AG08396 (cell line): ENCODE data around the gene HSPA14.
A peak's percentile ranks its signal among the peaks of the same experiment; 100 is the strongest.
"Not testable (repeated sequence)": the region's sequence is repeated elsewhere in the genome, so short reads cannot be mapped to it uniquely, and the experiment has no call there.

Experiments used
- DNase-seq: peaks from one replicate; pipeline ENCODE4 v3.0.0; 2012; ENCODE audit warnings: low spot score, mixed read lengths

HSPA14 gene

DNA sequence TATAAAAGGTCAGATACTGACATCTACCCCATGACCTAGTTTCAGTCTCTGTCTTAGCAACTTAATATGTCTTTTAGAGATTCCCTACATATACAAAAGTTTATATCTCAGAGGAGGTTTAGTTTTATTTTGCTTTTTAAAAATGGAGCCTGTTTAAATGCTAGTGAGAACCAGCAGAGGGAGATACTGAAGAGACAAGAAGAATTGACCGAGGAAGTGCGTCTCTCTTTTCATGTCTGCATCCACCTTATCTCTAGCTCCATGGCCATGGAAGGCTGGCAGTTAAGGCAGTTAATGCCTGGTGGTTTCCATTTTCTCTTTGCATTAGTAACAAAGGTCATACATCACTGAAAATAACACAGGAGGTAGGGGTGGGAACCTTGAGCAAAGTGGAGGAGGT is 51.2 kb downstream of the HSPA14 start:
- peak; percentile 12 for DNase-seq

DNA sequence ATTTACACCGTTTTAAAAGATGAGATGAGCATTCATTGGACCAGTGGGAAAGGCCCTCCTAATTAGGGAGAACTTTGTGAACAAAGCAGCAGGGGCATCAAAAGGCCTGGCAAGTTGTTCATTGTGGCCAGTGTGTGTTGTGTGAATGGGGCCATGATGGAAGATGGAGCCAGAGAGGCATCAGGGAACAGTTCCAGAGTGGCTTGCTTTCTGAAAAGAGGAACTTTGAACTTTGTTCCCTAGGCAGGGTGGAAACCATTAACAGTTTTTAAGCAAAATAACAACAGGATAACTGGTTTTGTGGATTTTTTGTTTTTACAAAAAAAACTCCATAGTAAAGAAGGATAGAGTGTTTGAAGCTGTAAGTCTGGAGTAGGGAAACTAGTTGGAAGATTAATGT is 53.0 kb downstream of the HSPA14 start:
- no peak for DNase-seq

DNA sequence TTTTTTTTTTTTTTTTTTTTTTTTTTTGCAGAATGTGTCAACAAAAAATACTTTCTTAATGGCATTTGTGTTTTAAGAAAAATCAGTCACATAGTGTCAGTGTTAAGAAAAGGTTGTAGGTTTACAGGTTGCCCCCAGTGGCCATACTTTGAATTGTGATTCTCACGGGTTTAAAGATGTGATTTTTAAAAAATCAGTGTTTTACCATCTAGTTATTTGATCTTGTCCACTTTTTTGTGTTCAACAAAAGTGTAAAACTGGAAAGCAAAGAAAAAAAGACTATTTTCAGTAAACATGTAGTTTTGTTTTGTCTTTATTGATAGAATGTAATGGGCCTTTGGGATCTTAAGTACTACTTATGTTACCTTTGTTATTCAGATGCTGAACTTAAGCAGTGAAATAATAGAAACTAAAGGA is 66.2 kb downstream of the HSPA14 start:
- peak; percentile 36 for DNase-seq

DNA sequence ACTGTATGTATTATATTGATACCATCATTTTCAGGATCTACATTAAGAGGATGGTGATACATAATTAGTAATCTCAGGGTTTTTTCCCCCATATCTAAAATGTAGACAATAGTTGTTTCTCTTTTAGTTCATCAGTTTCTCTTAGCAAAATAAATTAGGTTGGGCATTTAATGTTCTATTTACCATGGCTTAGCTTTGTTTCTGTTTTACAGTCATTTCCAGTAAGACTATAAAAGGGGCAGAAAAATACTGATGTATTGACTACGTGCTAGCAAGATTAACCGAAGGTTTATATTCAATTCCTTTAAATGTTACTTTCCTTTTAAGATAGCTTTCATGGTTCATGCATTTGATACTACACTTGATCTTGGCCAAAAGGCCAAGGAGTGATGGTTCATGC is 66.8 kb downstream of the HSPA14 start:
- no peak for DNase-seq

DNA sequence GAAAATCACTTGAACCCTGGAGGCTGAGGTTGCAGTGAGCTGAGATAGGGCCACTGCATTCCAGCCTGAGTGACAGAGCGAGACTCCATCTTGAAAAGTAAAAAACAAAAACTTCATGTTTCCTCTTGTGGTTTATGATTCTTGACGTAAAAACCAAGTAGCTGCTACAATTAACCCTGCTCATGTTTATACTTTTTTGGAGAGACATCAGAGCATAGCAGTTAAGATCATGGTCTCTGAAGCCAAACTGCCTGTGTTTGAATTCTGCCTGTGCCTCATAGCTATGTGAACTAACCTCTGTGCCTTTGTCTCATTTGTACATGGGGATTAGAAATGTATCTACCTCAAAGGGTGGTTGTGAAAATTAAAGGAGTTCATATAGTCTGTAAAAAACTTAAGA is 67.8 kb downstream of the HSPA14 start:
- DNase-seq, result no peak

DNA sequence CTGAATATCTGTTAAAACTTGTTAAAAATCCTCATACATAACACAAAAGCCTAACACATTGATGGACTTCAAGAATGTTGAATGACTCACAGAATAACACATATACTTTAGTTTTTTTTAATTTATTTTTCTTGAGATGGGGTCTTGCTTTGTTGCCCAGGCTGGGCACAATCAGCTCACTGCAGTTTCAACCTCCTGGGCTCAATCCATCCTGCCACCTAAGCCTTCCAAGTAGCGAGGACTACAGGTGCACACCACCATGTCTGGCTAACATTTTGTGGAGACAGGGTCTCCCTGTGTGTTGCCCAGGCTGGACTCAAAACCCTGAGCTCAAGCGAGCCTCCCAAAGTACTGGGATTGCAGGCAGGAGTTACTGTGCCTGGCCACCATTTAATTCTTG is 68.7 kb downstream of the HSPA14 start:
- no peak for DNase-seq

DNA sequence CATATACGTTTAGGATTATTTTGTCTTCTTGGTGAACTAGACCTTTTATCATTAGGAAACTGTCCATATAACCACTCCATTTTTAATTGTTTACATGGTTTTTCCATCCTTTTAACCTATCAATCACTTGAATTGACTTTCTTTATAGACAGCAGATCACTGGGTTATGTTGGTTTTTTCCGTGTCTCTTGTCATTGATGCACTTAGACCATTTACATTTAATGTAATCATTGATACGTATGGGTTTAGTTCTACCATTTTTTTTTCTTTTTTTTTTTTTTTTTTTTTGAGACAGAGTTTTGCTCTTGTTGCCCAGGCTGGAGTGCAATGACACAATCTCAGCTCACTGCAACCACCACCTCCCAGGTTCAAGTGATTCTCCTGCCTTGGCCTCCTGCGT is 69.5 kb downstream of the HSPA14 start:
- not testable (repeated sequence) for DNase-seq

DNA sequence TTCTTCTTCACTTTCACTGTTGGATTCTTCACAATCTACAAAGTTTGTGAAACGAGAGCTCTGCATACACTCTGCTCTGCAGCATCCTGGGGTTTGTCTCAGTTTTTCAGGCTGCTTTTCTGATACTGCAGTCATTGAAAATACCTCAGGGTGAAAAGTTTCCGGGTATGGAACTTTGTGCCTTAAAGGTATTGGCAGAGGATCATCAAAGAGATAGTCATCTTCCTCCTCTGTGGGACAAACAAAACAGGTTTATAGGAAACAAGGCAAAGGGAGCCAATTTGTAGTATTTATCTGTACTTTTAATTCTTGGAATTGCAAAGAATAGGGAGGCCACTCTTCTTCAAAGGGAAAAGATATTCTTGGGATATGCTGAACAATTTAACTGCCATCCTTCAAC is 71.0 kb downstream of the HSPA14 start:
- DNase-seq, result no peak

DNA sequence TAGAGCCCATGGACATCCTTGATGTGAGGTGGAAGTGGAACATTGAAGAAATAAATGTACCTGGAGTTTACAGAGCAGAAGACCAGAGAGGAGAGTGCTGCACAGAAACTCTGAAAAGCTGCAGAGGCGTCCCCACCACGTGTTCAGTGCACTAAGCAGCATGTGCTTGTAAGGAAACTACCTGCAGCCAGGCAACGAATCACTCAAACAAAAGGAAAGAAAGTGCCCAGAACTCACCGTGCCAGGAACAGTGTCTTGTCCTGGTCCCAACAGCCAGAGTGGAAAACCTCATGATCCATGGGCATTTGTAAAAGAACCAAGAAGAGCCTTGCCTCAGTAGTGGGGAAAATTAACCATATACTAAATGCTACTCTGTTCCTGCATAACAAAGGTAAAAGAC is 72.8 kb downstream of the HSPA14 start:
- no peak for DNase-seq

DNA sequence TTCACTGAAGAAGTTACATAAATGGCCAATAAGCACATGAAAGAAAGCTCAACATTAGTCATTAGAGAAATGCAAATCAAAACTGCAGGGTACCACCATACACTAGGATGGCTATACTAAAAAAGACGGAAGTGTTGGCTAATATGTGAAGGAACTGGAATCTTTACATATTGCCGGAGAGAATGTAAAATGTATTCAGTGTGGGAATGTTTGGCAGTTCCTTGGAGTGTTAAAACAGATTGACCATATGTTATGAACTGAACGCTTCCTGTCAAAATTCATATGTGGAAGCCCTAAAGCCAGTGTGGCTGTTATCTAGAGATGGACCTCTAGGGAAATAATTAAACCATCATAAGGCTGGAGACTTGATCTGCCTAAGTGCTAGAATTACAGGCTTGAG is 73.7 kb downstream of the HSPA14 start:
- no peak for DNase-seq

DNA sequence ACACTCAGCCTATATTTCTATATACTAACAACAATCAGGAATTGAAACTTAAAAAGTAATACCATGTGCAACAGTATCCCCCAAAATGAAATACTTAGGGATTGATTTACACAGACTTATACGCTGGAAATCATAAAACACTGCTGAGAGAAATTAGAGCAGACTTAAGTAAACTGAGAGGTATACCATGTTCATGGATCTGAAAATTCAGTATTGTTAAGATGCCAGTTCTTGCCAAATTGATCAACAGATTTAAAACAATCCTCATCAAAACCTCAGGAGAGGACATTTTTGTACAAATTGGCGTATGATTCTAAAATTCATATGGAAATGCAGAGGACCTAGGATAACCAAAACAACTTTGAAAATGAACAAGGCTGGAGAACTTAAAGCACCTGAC is 78.5 kb downstream of the HSPA14 start:
- DNase-seq, result no peak

DNA sequence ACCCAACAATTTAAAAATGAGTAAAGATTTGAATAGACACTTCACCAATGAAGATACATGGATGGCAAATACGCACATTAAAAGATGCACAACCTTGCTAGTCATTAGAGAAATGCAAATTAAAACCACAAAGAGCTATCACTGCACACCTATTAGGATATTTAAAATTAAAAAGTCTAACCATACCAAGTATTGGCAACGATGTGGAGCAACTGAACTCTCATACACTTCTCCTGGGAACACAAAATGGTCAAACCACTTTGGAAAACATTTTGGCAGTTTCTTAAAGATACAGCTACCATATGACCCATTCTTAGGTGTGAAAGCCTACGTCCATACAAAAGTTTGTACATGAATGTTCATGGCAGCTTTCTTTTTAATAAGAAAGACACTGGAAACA is 79.7 kb downstream of the HSPA14 start:
- no peak for DNase-seq

DNA sequence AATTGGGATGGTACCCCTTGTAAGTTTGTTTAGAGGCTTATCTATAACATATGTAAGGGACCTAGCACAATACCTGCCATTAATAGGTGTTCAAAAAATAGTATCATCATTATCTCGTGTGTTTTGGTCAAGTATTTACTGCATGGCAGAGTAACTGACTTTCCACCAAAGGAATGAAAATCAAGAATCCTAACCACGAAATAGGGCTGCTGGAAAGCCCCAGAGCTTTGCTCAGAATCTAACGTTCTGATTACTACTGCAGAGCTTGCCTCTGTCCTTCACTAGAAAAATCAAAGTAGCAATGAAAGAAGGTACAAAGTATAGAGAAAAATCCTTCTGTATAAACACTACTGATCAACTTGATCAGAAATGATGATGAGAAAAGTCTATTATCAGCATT is 80.9 kb downstream of the HSPA14 start:
- no peak for DNase-seq
